ENCODE data around the gene SH2D1A.
"Not testable (repeated sequence)": the region's sequence is repeated elsewhere in the genome, so short reads cannot be mapped to it uniquely, and the experiment has no call there.

SH2D1A gene

DNA sequence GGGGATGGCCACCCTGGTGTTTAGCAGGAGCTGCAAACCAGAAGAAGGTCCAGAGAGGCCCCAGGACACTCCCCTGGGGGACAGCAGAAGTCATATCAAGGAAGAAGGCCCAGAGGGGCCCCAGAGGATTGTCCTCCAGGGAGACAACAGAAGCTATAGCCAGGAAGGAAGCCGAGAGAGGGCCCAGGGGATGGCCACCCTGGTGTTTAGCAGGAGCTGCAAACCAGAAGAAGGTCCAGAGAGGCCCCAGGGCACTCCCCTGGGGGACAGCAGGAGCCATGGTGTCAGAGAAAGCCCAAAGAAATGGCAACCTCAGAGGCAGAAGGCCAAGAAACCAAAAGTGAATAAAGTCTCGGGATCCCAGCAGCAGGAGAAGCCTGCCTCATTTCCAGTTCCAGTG lies 11.8 kb upstream of the SH2D1A start:
- not testable (repeated sequence) for H4K8ac ChIP-seq (ENCODE audit: low read length); H4K91ac ChIP-seq (ENCODE audit: low read length); H3K36me3 ChIP-seq (ENCODE audit: control insufficient read depth in 1 of 2, insufficient read depth in 2 of 2, low read depth in 1 of 2, low read length in 2 of 2); H3K9me3 ChIP-seq (ENCODE audit: control insufficient read depth, low read length); H3K4me3 ChIP-seq (ENCODE audit: insufficient read depth in 1 of 2, low read depth in 1 of 2, low read length in 2 of 2); H2BK120ac ChIP-seq (ENCODE audit: low read depth, low read length); H3K4me1 ChIP-seq (ENCODE audit: control insufficient read depth, insufficient read depth, low read depth, low read length); H2BK5ac ChIP-seq (ENCODE audit: low read depth, low read length, poor library complexity, severe bottlenecking); H2AFZ ChIP-seq (ENCODE audit: low read depth, low read length); H3K27ac ChIP-seq (ENCODE audit: low read length, poor library complexity, severe bottlenecking); H3K9ac ChIP-seq (ENCODE audit: low read length); H3K18ac ChIP-seq (ENCODE audit: low read depth in 1 of 2, low read length in 2 of 2); H3K14ac ChIP-seq (ENCODE audit: low read length in 2 of 2); H3K79me1 ChIP-seq (replicated peaks; ENCODE audit: low read length, poor library complexity, severe bottlenecking); H3K23ac ChIP-seq (ENCODE audit: low read length in 2 of 2); DNase-seq; H2BK15ac ChIP-seq (ENCODE audit: low read depth, poor library complexity, severe bottlenecking); H2BK12ac ChIP-seq (ENCODE audit: low read length in 2 of 2); H3K4ac ChIP-seq (ENCODE audit: low read depth in 1 of 2, low read length in 2 of 2); H2AK5ac ChIP-seq (ENCODE audit: low read length, severe bottlenecking); H3K4me2 ChIP-seq (ENCODE audit: low read length, poor library complexity, severe bottlenecking)
- WGBS, result 85% methylated on average over 2 of the region's 2 CpGs
- H3K27me3 ChIP-seq (ENCODE audit: control insufficient read depth in 1 of 2, insufficient read depth in 1 of 2, low read length in 2 of 2), result peaks cover 0 to 10% of the 10 kb centered on the region in 2 experiments

- no peaks in the 10 kb centered on the region for H3K9me3 ChIP-seq (ENCODE audit: control insufficient read depth, low read length)
- no peak overlapping the region for H3K4me2 ChIP-seq (ENCODE audit: low read length, poor library complexity, severe bottlenecking)
- H2AFZ ChIP-seq (ENCODE audit: low read depth, low read length), result no peak overlapping the region
- no peak overlapping the region for H3K27ac ChIP-seq (ENCODE audit: low read length, poor library complexity, severe bottlenecking)
- no peaks in the 10 kb centered on the region for H3K36me3 ChIP-seq (ENCODE audit: control insufficient read depth in 1 of 2, insufficient read depth in 2 of 2, low read depth in 1 of 2, low read length in 2 of 2)
- no peak overlapping the region for H2BK15ac ChIP-seq (ENCODE audit: low read depth, poor library complexity, severe bottlenecking)
- H3K4ac ChIP-seq (ENCODE audit: low read depth in 1 of 2, low read length in 2 of 2), result no peak overlapping the region
- 45% methylated on average over 1 of the region's 1 CpG for WGBS
- H4K8ac ChIP-seq (ENCODE audit: low read length), result no peak overlapping the region
- H4K91ac ChIP-seq (ENCODE audit: low read length), result no peak overlapping the region
- H2AK5ac ChIP-seq (ENCODE audit: low read length, severe bottlenecking), result no peak overlapping the region
- H3K27me3 ChIP-seq (ENCODE audit: control insufficient read depth in 1 of 2, insufficient read depth in 1 of 2, low read length in 2 of 2), result peaks cover 0 to 10% of the 10 kb centered on the region in 2 experiments
- H2BK120ac ChIP-seq (ENCODE audit: low read depth, low read length), result no peak overlapping the region
- H3K4me3 ChIP-seq (ENCODE audit: insufficient read depth in 1 of 2, low read depth in 1 of 2, low read length in 2 of 2), result no peak overlapping the region
- H3K9ac ChIP-seq (ENCODE audit: low read length), result no peak overlapping the region
- no peak for DNase-seq
- no peak overlapping the region for H3K23ac ChIP-seq (ENCODE audit: low read length in 2 of 2)
- no peak overlapping the region for H2BK12ac ChIP-seq (ENCODE audit: low read length in 2 of 2)
- H2BK5ac ChIP-seq (ENCODE audit: low read depth, low read length, poor library complexity, severe bottlenecking), result no peak overlapping the region
- no peak overlapping the region for H3K14ac ChIP-seq (ENCODE audit: low read length in 2 of 2)
- no peaks in the 10 kb centered on the region for H3K79me1 ChIP-seq (replicated peaks; ENCODE audit: low read length, poor library complexity, severe bottlenecking)
- H3K4me1 ChIP-seq (ENCODE audit: control insufficient read depth, insufficient read depth, low read depth, low read length), result no peaks in the 10 kb centered on the region
- H3K18ac ChIP-seq (ENCODE audit: low read depth in 1 of 2, low read length in 2 of 2), result no peak overlapping the region
These were observed 10.8 kb upstream of the SH2D1A start for GRCh38 chrX:124335598-124335997.

DNA sequence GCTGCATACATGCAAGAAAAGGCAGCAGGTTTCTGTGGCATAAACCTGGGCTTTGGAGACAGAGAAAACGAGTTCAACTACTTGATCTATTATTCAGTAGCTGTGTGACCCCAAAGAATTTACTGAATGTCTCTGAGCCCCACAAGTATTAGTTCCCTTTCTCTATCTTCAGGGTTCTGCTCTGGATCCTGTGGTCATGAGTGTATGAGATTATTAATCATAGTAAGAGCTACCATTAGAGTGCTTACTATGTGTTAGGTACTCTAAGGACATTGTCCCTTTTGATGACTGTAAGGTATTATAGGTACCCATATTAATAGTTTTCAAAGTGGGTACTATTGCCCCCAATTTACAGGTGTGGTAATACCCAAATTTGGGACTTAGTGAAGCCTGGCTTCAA lies 8.4 kb upstream of the SH2D1A start:
- no peaks in the 10 kb centered on the region for H3K79me1 ChIP-seq (replicated peaks; ENCODE audit: low read length, poor library complexity, severe bottlenecking)
- no peak overlapping the region for H2BK12ac ChIP-seq (ENCODE audit: low read length in 2 of 2)
- H3K27me3 ChIP-seq (ENCODE audit: control insufficient read depth in 1 of 2, insufficient read depth in 1 of 2, low read length in 2 of 2), result peaks cover 0 to 10% of the 10 kb centered on the region in 2 experiments
- no peak overlapping the region for H2AFZ ChIP-seq (ENCODE audit: low read depth, low read length)
- H3K4ac ChIP-seq (ENCODE audit: low read depth in 1 of 2, low read length in 2 of 2), result no peak overlapping the region
- H3K18ac ChIP-seq (ENCODE audit: low read depth in 1 of 2, low read length in 2 of 2), result no peak overlapping the region
- no peak overlapping the region for H2BK120ac ChIP-seq (ENCODE audit: low read depth, low read length)
- no peak overlapping the region for H2AK5ac ChIP-seq (ENCODE audit: low read length, severe bottlenecking)
- H4K8ac ChIP-seq (ENCODE audit: low read length), result no peak overlapping the region
- H4K91ac ChIP-seq (ENCODE audit: low read length), result no peak overlapping the region
- no peak overlapping the region for H2BK5ac ChIP-seq (ENCODE audit: low read depth, low read length, poor library complexity, severe bottlenecking)
- H3K27ac ChIP-seq (ENCODE audit: low read length, poor library complexity, severe bottlenecking), result no peak overlapping the region
- DNase-seq, result no peak
- WGBS, result no CpG with 5 or more reads among the region's 1 CpG
- H2BK15ac ChIP-seq (ENCODE audit: low read depth, poor library complexity, severe bottlenecking), result no peak overlapping the region
- no peaks in the 10 kb centered on the region for H3K4me1 ChIP-seq (ENCODE audit: control insufficient read depth, insufficient read depth, low read depth, low read length)
- H3K9ac ChIP-seq (ENCODE audit: low read length), result no peak overlapping the region
- H3K4me2 ChIP-seq (ENCODE audit: low read length, poor library complexity, severe bottlenecking), result no peak overlapping the region
- H3K14ac ChIP-seq (ENCODE audit: low read length in 2 of 2), result no peak overlapping the region
- H3K4me3 ChIP-seq (ENCODE audit: insufficient read depth in 1 of 2, low read depth in 1 of 2, low read length in 2 of 2), result no peak overlapping the region
- H3K23ac ChIP-seq (ENCODE audit: low read length in 2 of 2), result no peak overlapping the region
- no peaks in the 10 kb centered on the region for H3K36me3 ChIP-seq (ENCODE audit: control insufficient read depth in 1 of 2, insufficient read depth in 2 of 2, low read depth in 1 of 2, low read length in 2 of 2)
- H3K9me3 ChIP-seq (ENCODE audit: control insufficient read depth, low read length), result no peaks in the 10 kb centered on the region

- WGBS, result 93% methylated on average over 6 of the region's 6 CpGs
- Histone ChIP-seq H3K14ac (ENCODE audit: low read length in 2 of 2) (no peak overlapping the region), H3K4me1 (ENCODE audit: control insufficient read depth, insufficient read depth, low read depth, low read length) (no peaks in the 10 kb centered on the region), H3K27ac (ENCODE audit: low read length, poor library complexity, severe bottlenecking) (no peak overlapping the region), H3K36me3 (ENCODE audit: control insufficient read depth in 1 of 2, insufficient read depth in 2 of 2, low read depth in 1 of 2, low read length in 2 of 2) (no peaks in the 10 kb centered on the region), H2AK5ac (ENCODE audit: low read length, severe bottlenecking) (no peak overlapping the region), H3K9me3 (ENCODE audit: control insufficient read depth, low read length) (no peaks in the 10 kb centered on the region), H2BK5ac (ENCODE audit: low read depth, low read length, poor library complexity, severe bottlenecking) (no peak overlapping the region), H3K79me1 (replicated peaks; ENCODE audit: low read length, poor library complexity, severe bottlenecking) (no peaks in the 10 kb centered on the region), H3K9ac (ENCODE audit: low read length) (no peak overlapping the region), H2BK120ac (ENCODE audit: low read depth, low read length) (no peak overlapping the region), H3K4me2 (ENCODE audit: low read length, poor library complexity, severe bottlenecking) (no peak overlapping the region), H3K18ac (ENCODE audit: low read depth in 1 of 2, low read length in 2 of 2) (no peak overlapping the region), H2BK15ac (ENCODE audit: low read depth, poor library complexity, severe bottlenecking) (no peak overlapping the region), H4K8ac (ENCODE audit: low read length) (no peak overlapping the region), H3K23ac (ENCODE audit: low read length in 2 of 2) (no peak overlapping the region), H3K27me3 (ENCODE audit: control insufficient read depth in 1 of 2, insufficient read depth in 1 of 2, low read length in 2 of 2) (peaks cover 0 to 10% of the 10 kb centered on the region in 2 experiments), H2BK12ac (ENCODE audit: low read length in 2 of 2) (no peak overlapping the region), H4K91ac (ENCODE audit: low read length) (no peak overlapping the region), H3K4ac (ENCODE audit: low read depth in 1 of 2, low read length in 2 of 2) (no peak overlapping the region), H3K4me3 (ENCODE audit: insufficient read depth in 1 of 2, low read depth in 1 of 2, low read length in 2 of 2) (no peak overlapping the region), H2AFZ (ENCODE audit: low read depth, low read length) (no peak overlapping the region)
- DNase-seq, result no peak
These were observed 7.4 kb upstream of the SH2D1A start for GRCh38 chrX:124338733-124339514.
